ENCODE results near the gene CEP112. TPM values are rescaled to one million over a fixed set of nuclear protein-coding genes. Genes with fewer than 3 reads are reported as not detected.

CEP112 gene
- total RNA-seq, 1 donor from 2014 or later: 14.5 TPM

DNA sequence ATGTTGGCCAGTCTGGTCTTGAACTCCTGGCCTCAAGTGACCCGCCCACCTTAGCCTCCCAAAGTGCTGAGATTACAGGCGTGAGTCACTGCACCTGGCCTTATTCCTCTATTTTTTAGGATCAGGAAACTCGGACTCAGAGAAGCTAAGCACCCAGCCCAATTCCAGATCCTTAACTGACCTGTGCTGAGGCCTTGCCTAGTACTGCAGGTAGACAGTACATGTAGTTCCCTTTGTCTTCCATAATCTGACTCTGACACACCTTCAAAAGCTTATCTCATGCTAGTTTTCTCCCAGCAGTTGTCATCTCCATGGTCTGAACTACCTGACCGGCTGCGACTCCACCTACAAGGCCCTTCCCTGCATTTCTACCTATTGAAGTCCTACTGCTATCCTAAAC is 564.8 kb downstream of the CEP112 start:
- TF ChIP-seq, protein P1, sequence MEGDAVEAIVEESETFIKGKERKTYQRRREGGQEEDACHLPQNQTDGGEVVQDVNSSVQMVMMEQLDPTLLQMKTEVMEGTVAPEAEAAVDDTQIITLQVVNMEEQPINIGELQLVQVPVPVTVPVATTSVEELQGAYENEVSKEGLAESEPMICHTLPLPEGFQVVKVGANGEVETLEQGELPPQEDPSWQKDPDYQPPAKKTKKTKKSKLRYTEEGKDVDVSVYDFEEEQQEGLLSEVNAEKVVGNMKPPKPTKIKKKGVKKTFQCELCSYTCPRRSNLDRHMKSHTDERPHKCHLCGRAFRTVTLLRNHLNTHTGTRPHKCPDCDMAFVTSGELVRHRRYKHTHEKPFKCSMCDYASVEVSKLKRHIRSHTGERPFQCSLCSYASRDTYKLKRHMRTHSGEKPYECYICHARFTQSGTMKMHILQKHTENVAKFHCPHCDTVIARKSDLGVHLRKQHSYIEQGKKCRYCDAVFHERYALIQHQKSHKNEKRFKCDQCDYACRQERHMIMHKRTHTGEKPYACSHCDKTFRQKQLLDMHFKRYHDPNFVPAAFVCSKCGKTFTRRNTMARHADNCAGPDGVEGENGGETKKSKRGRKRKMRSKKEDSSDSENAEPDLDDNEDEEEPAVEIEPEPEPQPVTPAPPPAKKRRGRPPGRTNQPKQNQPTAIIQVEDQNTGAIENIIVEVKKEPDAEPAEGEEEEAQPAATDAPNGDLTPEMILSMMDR (IDR thresholded peaks at IDR 0.05; ENCODE audit: borderline replicate concordance): no peak
- no peak for DNase-seq
- H3K27me3 ChIP-seq (ENCODE audit: low read depth): no peaks in the 10 kb centered on the region
- H3K4me1 ChIP-seq: no peaks in the 10 kb centered on the region
- H3K27ac ChIP-seq (replicated peaks): no peak overlapping the region
- H3K9me3 ChIP-seq (replicated peaks): no peaks in the 10 kb centered on the region
- no peaks in the 10 kb centered on the region for H3K36me3 ChIP-seq
- H3K4me3 ChIP-seq: no peak overlapping the region
- intact Hi-C loops (cut with micrococcal nuclease): no loop called here

DNA sequence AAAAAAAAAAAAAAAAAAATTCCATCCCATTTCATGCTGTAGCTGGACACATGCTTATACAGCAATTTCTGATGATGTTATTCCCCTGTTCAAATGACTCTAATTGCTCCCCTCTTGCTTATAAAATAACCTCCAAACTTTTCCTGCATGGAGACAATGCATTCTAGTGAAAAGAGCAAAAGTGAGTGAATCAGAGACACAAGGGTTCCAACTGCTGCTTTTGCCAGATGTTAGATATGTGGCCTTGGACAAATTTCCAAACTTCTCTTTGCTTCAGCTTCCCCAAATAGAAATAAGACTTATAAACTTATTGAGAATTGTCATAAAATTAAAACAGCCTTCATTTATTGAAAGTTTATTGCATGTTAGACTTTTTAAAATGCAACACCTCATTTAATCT is 565.5 kb downstream of the CEP112 start:
- TF ChIP-seq, protein P1 (IDR thresholded peaks at IDR 0.05; ENCODE audit: borderline replicate concordance): no peak

DNA sequence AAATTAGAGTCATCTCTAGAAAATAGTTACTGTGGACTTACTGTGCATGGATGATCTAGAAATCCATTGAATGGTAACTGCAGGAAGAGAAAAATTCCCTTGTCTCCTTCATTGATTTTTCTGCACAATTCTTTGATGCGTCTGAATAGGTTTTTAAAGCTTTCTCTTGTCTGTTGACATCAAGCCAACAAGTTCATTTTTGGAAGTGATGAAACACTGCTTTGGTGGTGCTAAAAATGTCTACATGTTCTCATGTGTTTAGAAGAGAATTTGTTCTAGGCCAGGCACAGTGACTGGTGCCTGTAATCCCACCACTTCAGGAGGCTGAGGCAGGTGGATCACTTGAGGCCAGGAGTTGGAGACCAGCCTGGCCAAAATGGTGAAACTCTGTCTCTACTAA is 573.4 kb downstream of the CEP112 start:
- Histone ChIP-seq H3K27me3 (ENCODE audit: low read depth) (no peaks in the 10 kb centered on the region), H3K9me3 (replicated peaks) (no peaks in the 10 kb centered on the region), H3K36me3 (no peaks in the 10 kb centered on the region), H3K4me3 (no peak overlapping the region), H3K27ac (replicated peaks) (no peak overlapping the region), H3K4me1 (no peaks in the 10 kb centered on the region)
- intact Hi-C loops (cut with micrococcal nuclease): no loop called here
- DNase-seq: no peak
- TF ChIP-seq, protein P1 (IDR thresholded peaks at IDR 0.05; ENCODE audit: borderline replicate concordance): no peak

More for the DNA sequence above, 565.5 kb downstream of the CEP112 start:
- H3K36me3 ChIP-seq: no peaks in the 10 kb centered on the region
- H3K4me3 ChIP-seq: no peak overlapping the region
- intact Hi-C loops (cut with micrococcal nuclease): no loop called here
- no peaks in the 10 kb centered on the region for H3K27me3 ChIP-seq (ENCODE audit: low read depth)
- no peak overlapping the region for H3K27ac ChIP-seq (replicated peaks)
- no peaks in the 10 kb centered on the region for H3K4me1 ChIP-seq
- no peaks in the 10 kb centered on the region for H3K9me3 ChIP-seq (replicated peaks)
- no peak for DNase-seq

DNA sequence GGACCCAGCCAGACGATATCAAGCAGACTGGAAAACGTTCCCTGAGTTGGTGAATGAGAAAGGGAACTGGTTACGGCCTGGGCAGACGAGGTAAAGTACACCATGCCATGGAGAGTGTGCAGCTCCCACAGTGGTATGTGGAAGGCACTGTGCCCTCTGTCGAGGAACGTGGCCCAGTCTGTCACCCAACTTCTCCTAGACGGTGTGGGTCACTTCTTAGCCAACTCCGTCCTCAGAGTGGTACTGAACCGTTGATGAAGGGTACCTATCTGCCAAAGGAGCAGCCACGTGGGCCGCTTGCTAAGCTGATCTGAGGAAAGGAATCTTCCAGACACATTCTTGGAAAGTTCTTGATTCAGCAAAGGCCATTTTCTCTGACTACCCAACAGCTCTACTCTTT is 574.4 kb downstream of the CEP112 start:
- Histone ChIP-seq H3K27ac (replicated peaks) (no peak overlapping the region), H3K27me3 (ENCODE audit: low read depth) (no peaks in the 10 kb centered on the region), H3K4me1 (no peaks in the 10 kb centered on the region), H3K36me3 (no peaks in the 10 kb centered on the region), H3K4me3 (no peak overlapping the region), H3K9me3 (replicated peaks) (no peaks in the 10 kb centered on the region)
- no peak for DNase-seq
- intact Hi-C loops (cut with micrococcal nuclease): no loop called here
- TF ChIP-seq, protein P1 (IDR thresholded peaks at IDR 0.05; ENCODE audit: borderline replicate concordance): no peak

DNA sequence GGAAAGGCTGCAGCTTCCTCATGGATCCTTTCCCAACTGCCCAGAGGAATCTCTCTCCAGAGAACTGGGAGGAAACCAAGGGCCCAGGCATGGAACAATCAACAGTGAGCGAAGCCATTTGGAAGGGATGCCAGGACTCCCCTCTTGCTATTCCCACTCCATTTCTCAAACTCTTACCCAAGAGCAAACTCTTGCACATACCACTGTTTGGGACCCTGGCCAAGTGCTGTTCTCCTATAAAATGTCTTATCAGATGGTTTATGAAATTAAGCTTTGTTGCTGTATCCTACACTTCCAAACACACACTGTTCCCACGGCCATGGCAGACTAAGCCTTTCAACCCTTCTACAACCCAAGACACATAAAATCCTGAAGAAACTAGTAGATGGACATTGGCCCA is 582.2 kb downstream of the CEP112 start:
- H3K27ac ChIP-seq (replicated peaks): no peak overlapping the region
- no peaks in the 10 kb centered on the region for H3K9me3 ChIP-seq (replicated peaks)
- intact Hi-C loops (cut with micrococcal nuclease): no loop called here
- H3K4me1 ChIP-seq: no peaks in the 10 kb centered on the region
- no peaks in the 10 kb centered on the region for H3K27me3 ChIP-seq (ENCODE audit: low read depth)
- no peaks in the 10 kb centered on the region for H3K36me3 ChIP-seq
- DNase-seq: no peak
- H3K4me3 ChIP-seq: no peak overlapping the region
- TF ChIP-seq, protein P1 (IDR thresholded peaks at IDR 0.05; ENCODE audit: borderline replicate concordance): no peak

DNA sequence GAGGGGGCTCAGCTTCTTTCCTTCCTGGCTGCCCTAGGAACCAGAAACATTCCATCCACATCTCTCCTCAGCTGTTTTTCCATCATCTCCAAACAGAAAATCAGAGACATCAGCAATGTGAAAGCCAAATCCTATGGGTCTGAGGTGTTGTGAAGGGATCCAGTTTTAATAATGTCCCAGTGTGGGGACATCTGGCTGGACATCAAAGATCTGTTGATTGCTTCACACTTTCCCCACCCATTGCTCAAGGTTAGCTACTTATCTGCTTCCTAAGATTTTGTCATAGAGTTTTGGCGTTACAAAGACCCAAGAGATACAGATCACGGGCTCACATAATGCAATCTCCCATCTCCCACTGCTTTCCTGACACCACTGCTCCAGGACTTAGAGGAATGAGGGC is 582.6 kb downstream of the CEP112 start:
- no peak overlapping the region for H3K27ac ChIP-seq (replicated peaks)
- H3K9me3 ChIP-seq (replicated peaks): no peaks in the 10 kb centered on the region
- no peaks in the 10 kb centered on the region for H3K36me3 ChIP-seq
- TF ChIP-seq, protein P1 (IDR thresholded peaks at IDR 0.05; ENCODE audit: borderline replicate concordance): no peak
- no peak overlapping the region for H3K4me3 ChIP-seq
- intact Hi-C loops (cut with micrococcal nuclease): no loop called here
- H3K27me3 ChIP-seq (ENCODE audit: low read depth): no peaks in the 10 kb centered on the region
- no peaks in the 10 kb centered on the region for H3K4me1 ChIP-seq
- no peak for DNase-seq
